ENCODE measurements around the gene TUB. TPM values are rescaled to one million over a fixed set of nuclear protein-coding genes. Genes with fewer than 3 reads are reported as not detected.

TUB gene
- total and polyA plus RNA-seq, 4 donors = 73.3 to 107 (median 89.1) TPM

GRCh38 chr11:8100605-8101004, 19.6 kb downstream of the TUB start:
- 100% methylated on average over 8 of the region's 8 CpGs for WGBS (ENCODE audit: insufficient coverage)
- Histone ChIP-seq H3K4me3 (ENCODE audit: low read depth, low read length) (no peak overlapping the region), H3K4me1 (ENCODE audit: control insufficient read depth, insufficient read depth, low read length) (peaks cover 6% of the 10 kb centered on the region), H3K36me3 (ENCODE audit: control insufficient read depth, insufficient read depth, low read length) (peaks cover 78% of the 10 kb centered on the region), H3K27me3 (ENCODE audit: control insufficient read depth, insufficient read depth, low read length) (no peaks in the 10 kb centered on the region), H3K9me3 (ENCODE audit: control insufficient read depth, insufficient read depth, low read length) (no peaks in the 10 kb centered on the region), H3K27ac (ENCODE audit: low read depth, low read length) (no peak overlapping the region)
- no peak for DNase-seq (ENCODE audit: low read depth in 4 of 6, low spot score in 6 of 6)

- Histone ChIP-seq H3K9me3 (ENCODE audit: control insufficient read depth, insufficient read depth, low read length) (no peaks in the 10 kb centered on the region), H3K4me1 (ENCODE audit: control insufficient read depth, insufficient read depth, low read length) (no peaks in the 10 kb centered on the region), H3K4me3 (ENCODE audit: low read depth, low read length) (no peak overlapping the region), H3K27ac (ENCODE audit: low read depth, low read length) (no peak overlapping the region), H3K36me3 (ENCODE audit: control insufficient read depth, insufficient read depth, low read length) (peaks cover 74% of the 10 kb centered on the region), H3K27me3 (ENCODE audit: control insufficient read depth, insufficient read depth, low read length) (no peaks in the 10 kb centered on the region)
- WGBS (ENCODE audit: insufficient coverage) = 94% methylated on average over 10 of the region's 11 CpGs
- DNase-seq (ENCODE audit: low read depth in 4 of 6, low spot score in 6 of 6) = no peak
Observed at GRCh38 chr11:8101421-8101820, 20.4 kb downstream of the TUB start.

- Histone ChIP-seq H3K27ac (ENCODE audit: low read depth, low read length) (no peak overlapping the region), H3K4me1 (ENCODE audit: control insufficient read depth, insufficient read depth, low read length) (no peaks in the 10 kb centered on the region), H3K27me3 (ENCODE audit: control insufficient read depth, insufficient read depth, low read length) (no peaks in the 10 kb centered on the region), H3K9me3 (ENCODE audit: control insufficient read depth, insufficient read depth, low read length) (no peaks in the 10 kb centered on the region), H3K4me3 (ENCODE audit: low read depth, low read length) (no peak overlapping the region), H3K36me3 (ENCODE audit: control insufficient read depth, insufficient read depth, low read length) (peaks cover 68% of the 10 kb centered on the region)
- no peak for DNase-seq (ENCODE audit: low read depth in 4 of 6, low spot score in 6 of 6)
Observed at GRCh38 chr11:8102296-8102915, 21.4 kb downstream of the TUB start.

- H3K27ac ChIP-seq (ENCODE audit: low read depth, low read length) = no peak overlapping the region
- no peaks in the 10 kb centered on the region for H3K27me3 ChIP-seq (ENCODE audit: control insufficient read depth, insufficient read depth, low read length)
- peaks cover 64% of the 10 kb centered on the region for H3K36me3 ChIP-seq (ENCODE audit: control insufficient read depth, insufficient read depth, low read length)
- H3K4me1 ChIP-seq (ENCODE audit: control insufficient read depth, insufficient read depth, low read length) = no peaks in the 10 kb centered on the region
- no peaks in the 10 kb centered on the region for H3K9me3 ChIP-seq (ENCODE audit: control insufficient read depth, insufficient read depth, low read length)
- DNase-seq (ENCODE audit: low read depth in 4 of 6, low spot score in 6 of 6) = no peak
- H3K4me3 ChIP-seq (ENCODE audit: low read depth, low read length) = no peak overlapping the region
- WGBS (ENCODE audit: insufficient coverage) = 71% methylated on average over 2 of the region's 7 CpGs
Observed at GRCh38 chr11:8102965-8103364, 22.0 kb downstream of the TUB start.

- Histone ChIP-seq H3K27me3 (ENCODE audit: control insufficient read depth, insufficient read depth, low read length) (no peaks in the 10 kb centered on the region), H3K9me3 (ENCODE audit: control insufficient read depth, insufficient read depth, low read length) (no peaks in the 10 kb centered on the region), H3K4me3 (ENCODE audit: low read depth, low read length) (no peak overlapping the region), H3K36me3 (ENCODE audit: control insufficient read depth, insufficient read depth, low read length) (peaks cover 55% of the 10 kb centered on the region), H3K4me1 (ENCODE audit: control insufficient read depth, insufficient read depth, low read length) (no peaks in the 10 kb centered on the region), H3K27ac (ENCODE audit: low read depth, low read length) (no peak overlapping the region)
- WGBS (ENCODE audit: insufficient coverage) = no CpG with 5 or more reads among the region's 2 CpGs
- DNase-seq (ENCODE audit: low read depth in 4 of 6, low spot score in 6 of 6) = no peak
Observed at GRCh38 chr11:8103909-8104308, 22.9 kb downstream of the TUB start.

DNA sequence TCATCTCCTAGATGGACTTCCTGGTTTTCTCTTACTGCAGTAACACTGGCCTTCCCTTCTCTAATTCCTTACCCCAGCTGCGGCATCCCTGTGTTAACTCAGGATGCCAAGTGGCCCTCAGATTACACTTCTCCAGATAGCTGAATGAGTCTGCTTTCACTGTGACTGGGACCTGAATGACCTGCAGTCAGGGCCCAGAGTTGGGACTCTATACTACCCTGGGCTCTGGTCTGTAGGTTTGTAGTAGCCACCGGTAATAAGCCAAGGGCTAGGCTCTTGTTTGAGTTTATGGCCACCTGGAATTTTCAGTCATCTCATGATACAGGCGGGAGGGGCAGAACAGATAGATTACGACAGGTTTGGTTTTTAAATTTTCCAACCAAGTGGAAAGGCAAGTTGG, 24.1 kb downstream of the TUB start:
- Histone ChIP-seq H3K27me3 (ENCODE audit: control insufficient read depth, insufficient read depth, low read length) (no peaks in the 10 kb centered on the region), H3K36me3 (ENCODE audit: control insufficient read depth, insufficient read depth, low read length) (peaks cover 52% of the 10 kb centered on the region), H3K9me3 (ENCODE audit: control insufficient read depth, insufficient read depth, low read length) (no peaks in the 10 kb centered on the region), H3K4me3 (ENCODE audit: low read depth, low read length) (no peak overlapping the region), H3K4me1 (ENCODE audit: control insufficient read depth, insufficient read depth, low read length) (no peaks in the 10 kb centered on the region), H3K27ac (ENCODE audit: low read depth, low read length) (no peak overlapping the region)
- 100% methylated on average over 1 of the region's 4 CpGs for WGBS (ENCODE audit: insufficient coverage)
- DNase-seq (ENCODE audit: low read depth in 4 of 6, low spot score in 6 of 6) = no peak

GRCh38 chr11:8105666-8106065, 24.7 kb downstream of the TUB start:
- 50% methylated on average over 2 of the region's 3 CpGs for WGBS (ENCODE audit: insufficient coverage)
- Histone ChIP-seq H3K4me1 (ENCODE audit: control insufficient read depth, insufficient read depth, low read length) (no peaks in the 10 kb centered on the region), H3K27ac (ENCODE audit: low read depth, low read length) (no peak overlapping the region), H3K9me3 (ENCODE audit: control insufficient read depth, insufficient read depth, low read length) (no peaks in the 10 kb centered on the region), H3K4me3 (ENCODE audit: low read depth, low read length) (no peak overlapping the region), H3K27me3 (ENCODE audit: control insufficient read depth, insufficient read depth, low read length) (no peaks in the 10 kb centered on the region), H3K36me3 (ENCODE audit: control insufficient read depth, insufficient read depth, low read length) (peaks cover 47% of the 10 kb centered on the region)
- DNase-seq (ENCODE audit: low read depth in 4 of 6, low spot score in 6 of 6) = peak in 1 of 6 donors; percentile 11

DNA sequence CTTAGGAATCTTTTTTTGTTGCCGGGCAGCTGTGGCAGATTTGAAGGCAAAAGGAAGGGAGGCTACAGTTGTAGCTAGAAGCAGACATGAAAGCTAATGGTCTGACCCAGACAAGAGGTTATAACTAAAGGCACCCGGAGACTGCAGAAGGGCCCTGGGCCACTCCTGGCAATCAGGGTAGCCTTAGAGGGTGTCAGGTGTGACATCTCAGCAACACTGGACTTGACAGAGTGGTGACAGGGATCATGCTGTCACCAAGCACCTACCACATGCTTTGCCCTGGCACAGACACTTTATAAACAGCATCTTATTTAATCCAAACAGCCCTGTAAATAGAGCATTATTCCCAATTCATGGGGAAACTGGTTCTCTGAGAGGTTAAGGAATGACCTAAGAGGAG, 25.7 kb downstream of the TUB start:
- H3K27me3 ChIP-seq (ENCODE audit: control insufficient read depth, insufficient read depth, low read length) = no peaks in the 10 kb centered on the region
- no peaks in the 10 kb centered on the region for H3K9me3 ChIP-seq (ENCODE audit: control insufficient read depth, insufficient read depth, low read length)
- H3K4me3 ChIP-seq (ENCODE audit: low read depth, low read length) = no peak overlapping the region
- WGBS (ENCODE audit: insufficient coverage) = 89% methylated on average over 1 of the region's 2 CpGs
- peaks cover under 1% of the 10 kb centered on the region for H3K4me1 ChIP-seq (ENCODE audit: control insufficient read depth, insufficient read depth, low read length)
- H3K36me3 ChIP-seq (ENCODE audit: control insufficient read depth, insufficient read depth, low read length) = peaks cover 37% of the 10 kb centered on the region
- DNase-seq (ENCODE audit: low read depth in 4 of 6, low spot score in 6 of 6) = no peak
- no peak overlapping the region for H3K27ac ChIP-seq (ENCODE audit: low read depth, low read length)

- H3K4me1 ChIP-seq (ENCODE audit: control insufficient read depth, insufficient read depth, low read length) = peaks cover 3% of the 10 kb centered on the region
- no peak for DNase-seq (ENCODE audit: low read depth in 4 of 6, low spot score in 6 of 6)
- H3K9me3 ChIP-seq (ENCODE audit: control insufficient read depth, insufficient read depth, low read length) = no peaks in the 10 kb centered on the region
- H3K36me3 ChIP-seq (ENCODE audit: control insufficient read depth, insufficient read depth, low read length) = peaks cover 27% of the 10 kb centered on the region
- H3K27me3 ChIP-seq (ENCODE audit: control insufficient read depth, insufficient read depth, low read length) = no peaks in the 10 kb centered on the region
- no peak overlapping the region for H3K27ac ChIP-seq (ENCODE audit: low read depth, low read length)
- WGBS (ENCODE audit: insufficient coverage) = no CpG with 5 or more reads among the region's 5 CpGs
- H3K4me3 ChIP-seq (ENCODE audit: low read depth, low read length) = no peak overlapping the region
Observed at GRCh38 chr11:8107642-8108041, 26.6 kb downstream of the TUB start.

DNA sequence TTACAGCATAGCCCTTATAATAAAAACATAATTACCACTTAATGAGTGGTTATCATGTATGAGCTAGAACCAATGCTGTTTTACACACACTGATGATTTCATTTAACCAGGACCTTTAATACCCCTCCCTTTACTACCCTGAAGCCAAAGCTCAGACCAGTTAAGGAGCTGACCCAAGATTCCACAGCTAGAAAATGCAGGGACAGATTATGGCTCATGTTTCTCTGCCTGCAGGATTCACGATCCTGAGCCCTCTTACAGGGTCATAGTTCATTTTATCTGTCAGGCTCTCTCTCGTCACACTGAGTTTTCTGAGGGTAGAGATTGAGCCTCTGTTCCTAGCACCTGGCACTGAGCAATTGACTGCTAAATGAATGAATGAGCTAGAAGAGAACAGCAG, 27.4 kb downstream of the TUB start:
- peaks cover 26% of the 10 kb centered on the region for H3K36me3 ChIP-seq (ENCODE audit: control insufficient read depth, insufficient read depth, low read length)
- H3K27me3 ChIP-seq (ENCODE audit: control insufficient read depth, insufficient read depth, low read length) = no peaks in the 10 kb centered on the region
- no peak for DNase-seq (ENCODE audit: low read depth in 4 of 6, low spot score in 6 of 6)
- H3K4me1 ChIP-seq (ENCODE audit: control insufficient read depth, insufficient read depth, low read length) = peaks cover 6% of the 10 kb centered on the region
- 75% methylated on average over 2 of the region's 2 CpGs for WGBS (ENCODE audit: insufficient coverage)
- H3K4me3 ChIP-seq (ENCODE audit: low read depth, low read length) = no peak overlapping the region
- H3K27ac ChIP-seq (ENCODE audit: low read depth, low read length) = no peak overlapping the region
- no peaks in the 10 kb centered on the region for H3K9me3 ChIP-seq (ENCODE audit: control insufficient read depth, insufficient read depth, low read length)
